OCI-M2 (cell line): Measurements from ENCODE around the gene SMARCA4.
"Not testable (repeated sequence)": the region's sequence is repeated elsewhere in the genome, so short reads cannot be mapped to it uniquely, and the experiment has no call there.

Source experiments
- DNase-seq: peaks from one replicate; lab custom pipeline; 2025; ENCODE audit not compliant: unreplicated experiment; lab: John Stamatoyannopoulos, UW

Gene SMARCA4

GRCh38 chr19:11096210-11096841, 135.5 kb downstream of the SMARCA4 start:
- DNase-seq = no peak

- not testable (repeated sequence) for DNase-seq
Measured at GRCh38 chr19:11097367-11097766, 136.5 kb downstream of the SMARCA4 start.

GRCh38 chr19:11098327-11098726, 137.5 kb downstream of the SMARCA4 start:
- DNase-seq = no peak

GRCh38 chr19:11098861-11099260, 138.0 kb downstream of the SMARCA4 start:
- no peak for DNase-seq

- DNase-seq = no peak
Measured at GRCh38 chr19:11100049-11100448, 139.2 kb downstream of the SMARCA4 start.

GRCh38 chr19:11101057-11101456, 140.2 kb downstream of the SMARCA4 start:
- no peak for DNase-seq

GRCh38 chr19:11102944-11103343, 142.1 kb downstream of the SMARCA4 start:
- no peak for DNase-seq

GRCh38 chr19:11103667-11104066, 142.8 kb downstream of the SMARCA4 start:
- not testable (repeated sequence) for DNase-seq

- DNase-seq = no peak
Measured at GRCh38 chr19:11105014-11105636, 144.3 kb downstream of the SMARCA4 start.

- no peak for DNase-seq
Measured at GRCh38 chr19:11106477-11106876, 145.6 kb downstream of the SMARCA4 start.

- no peak for DNase-seq
Measured at GRCh38 chr19:11108746-11109145, 147.9 kb downstream of the SMARCA4 start.

GRCh38 chr19:11111117-11111770, 150.4 kb downstream of the SMARCA4 start:
- no peak for DNase-seq

GRCh38 chr19:11111771-11112144, 150.9 kb downstream of the SMARCA4 start:
- DNase-seq = no peak
